HepG2 (cell line): ENCODE data around the gene NDFIP2.

Experiments used
- EP300 ChIP-seq, 3 experiments: sonication (generic) in 1 of 3; formaldehyde crosslinking in 1 of 3; IDR thresholded peaks; 2 replicates each; pipeline versions ENCODE4 v1.5.1 to v1.6.1; 2011 to 2020; ENCODE audit warnings: low read depth in 2 of 3, low read length in 2 of 3, borderline replicate concordance in 1 of 3, improper control_type of control experiment in 1 of 3, mild to moderate bottlenecking in 1 of 3, missing genetic modification reagents in 1 of 3, moderate library complexity in 1 of 3
- HOXA5 ChIP-seq: sonication (generic); formaldehyde crosslinking; IDR thresholded peaks from 2 replicates; pipeline ENCODE4 v1.4.0; 2020; ENCODE audit warnings: missing genetic modification reagents
- IRF2 ChIP-seq: IDR thresholded peaks from 2 replicates; pipeline ENCODE4 v1.6.1; 2018; ENCODE audit warnings: missing genetic modification reagents, missing compliant biosample characterization
- JUNB ChIP-seq: sonication (generic); formaldehyde crosslinking; IDR thresholded peaks from 2 replicates; pipeline ENCODE4 v1.8.0; 2022; ENCODE audit warnings: missing genetic modification reagents, mild to moderate bottlenecking, borderline replicate concordance
- JUND ChIP-seq: sonication (generic); formaldehyde crosslinking; IDR thresholded peaks from 2 replicates; pipeline ENCODE4 v1.8.0; 2022; ENCODE audit warnings: mild to moderate bottlenecking, missing genetic modification reagents
- KDM1A ChIP-seq: IDR thresholded peaks from 2 replicates; pipeline ENCODE4 v1.6.1; 2016; ENCODE audit warnings: missing compliant biosample characterization
- ZNF138 ChIP-seq: sonication (generic); formaldehyde crosslinking; IDR thresholded peaks from 2 replicates; pipeline ENCODE4 v1.5.0; 2020; ENCODE audit warnings: mild to moderate bottlenecking, low read depth, missing genetic modification reagents
- TF ChIP-seq, protein P1 (sequence below): sonication (generic); formaldehyde crosslinking; IDR thresholded peaks from 2 replicates; pipeline ENCODE4 v1.4.0; 2020; ENCODE audit warnings: mild to moderate bottlenecking, missing genetic modification reagents
- TF ChIP-seq, protein P2 (sequence below): sonication (generic); formaldehyde crosslinking; IDR thresholded peaks from 2 replicates; pipeline ENCODE4 v1.8.0; 2022; ENCODE audit warnings: missing genetic modification reagents, mild to moderate bottlenecking, borderline replicate concordance
- TF ChIP-seq, protein P3 (sequence below): sonication (generic); formaldehyde crosslinking; IDR thresholded peaks from 2 replicates; pipeline ENCODE4 v1.8.1; 2022; ENCODE audit warnings: mild to moderate bottlenecking, missing genetic modification reagents
- TF ChIP-seq, protein P4 (sequence below): sonication (generic); formaldehyde crosslinking; IDR thresholded peaks from 2 replicates; pipeline ENCODE4 v1.4.0; 2020; ENCODE audit warnings: mild to moderate bottlenecking, missing genetic modification reagents
- TF ChIP-seq, protein P5 (sequence below): sonication (generic); formaldehyde crosslinking; IDR thresholded peaks from 2 replicates; pipeline ENCODE4 v1.5.1; 2020; ENCODE audit warnings: missing genetic modification reagents, mild to moderate bottlenecking, borderline replicate concordance
- TF ChIP-seq, protein P6 (sequence below): sonication (generic); formaldehyde crosslinking; IDR thresholded peaks from 2 replicates; pipeline ENCODE4 v1.4.0; 2020; ENCODE audit warnings: missing genetic modification reagents, borderline replicate concordance
- TF ChIP-seq, protein P7 (sequence below): sonication (generic); formaldehyde crosslinking; IDR thresholded peaks from 2 replicates; pipeline ENCODE4 v1.5.0; 2020; ENCODE audit warnings: mild to moderate bottlenecking, missing genetic modification reagents, moderate library complexity

DNA sequence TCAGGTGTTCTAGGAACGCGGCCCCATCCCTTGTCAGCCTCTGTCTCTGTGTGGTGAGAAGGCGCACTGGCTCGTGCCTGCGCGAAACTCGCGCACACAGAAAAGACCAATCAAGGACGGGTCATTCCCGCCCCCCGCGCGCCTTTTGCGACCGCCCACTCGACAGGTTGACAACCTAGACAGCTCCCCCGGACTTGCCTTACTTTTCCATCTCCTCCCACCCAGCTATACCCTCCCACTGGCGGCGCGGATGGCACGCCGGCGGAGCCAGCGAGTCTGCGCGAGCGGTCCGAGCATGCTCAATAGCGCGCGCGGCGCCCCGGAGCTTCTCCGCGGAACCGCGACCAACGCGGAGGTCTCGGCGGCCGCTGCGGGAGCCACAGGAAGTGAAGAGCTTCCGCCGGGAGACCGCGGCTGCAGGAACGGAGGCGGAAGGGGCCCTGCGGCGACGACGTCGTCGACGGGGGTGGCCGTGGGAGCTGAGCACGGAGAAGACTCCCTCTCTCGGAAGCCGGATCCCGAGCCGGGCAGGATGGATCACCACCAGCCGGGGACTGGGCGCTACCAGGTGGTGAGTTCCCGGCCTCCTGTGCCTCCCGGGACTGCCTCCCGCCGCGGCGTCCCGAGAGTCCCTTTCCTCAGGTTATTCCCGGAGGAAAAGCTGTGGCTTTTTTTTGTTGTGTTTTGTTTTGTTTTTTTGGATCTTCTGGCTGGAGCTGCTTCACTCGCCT lies at the start of gene NDFIP2:
- TF ChIP-seq IRF2 (CRISPR knock-in tag) (peak; percentile 55; the same call in 1 of the 2 replicates), EP300 (IDR thresholded peaks at IDR 0.05; ENCODE audit: low read depth in 2 of 2, low read length in 2 of 2) (no peak), EP300 (CRISPR knock-in tag; IDR thresholded peaks at IDR 0.05; ENCODE audit: borderline replicate concordance) (no peak; the same call in 1 of the 2 replicates), KDM1A (CRISPR knock-in tag) (no peak), JUNB (0 out of 2 replicates have a peak, but pooled peaks have one; percentile 11), JUND (CRISPR knock-in tag) (no peak), ZNF138 (CRISPR knock-in tag) (no peak), HOXA5 (CRISPR knock-in tag) (0 out of 2 replicates have a peak, but pooled peaks have one; percentile 27)
- TF ChIP-seq, protein P1, sequence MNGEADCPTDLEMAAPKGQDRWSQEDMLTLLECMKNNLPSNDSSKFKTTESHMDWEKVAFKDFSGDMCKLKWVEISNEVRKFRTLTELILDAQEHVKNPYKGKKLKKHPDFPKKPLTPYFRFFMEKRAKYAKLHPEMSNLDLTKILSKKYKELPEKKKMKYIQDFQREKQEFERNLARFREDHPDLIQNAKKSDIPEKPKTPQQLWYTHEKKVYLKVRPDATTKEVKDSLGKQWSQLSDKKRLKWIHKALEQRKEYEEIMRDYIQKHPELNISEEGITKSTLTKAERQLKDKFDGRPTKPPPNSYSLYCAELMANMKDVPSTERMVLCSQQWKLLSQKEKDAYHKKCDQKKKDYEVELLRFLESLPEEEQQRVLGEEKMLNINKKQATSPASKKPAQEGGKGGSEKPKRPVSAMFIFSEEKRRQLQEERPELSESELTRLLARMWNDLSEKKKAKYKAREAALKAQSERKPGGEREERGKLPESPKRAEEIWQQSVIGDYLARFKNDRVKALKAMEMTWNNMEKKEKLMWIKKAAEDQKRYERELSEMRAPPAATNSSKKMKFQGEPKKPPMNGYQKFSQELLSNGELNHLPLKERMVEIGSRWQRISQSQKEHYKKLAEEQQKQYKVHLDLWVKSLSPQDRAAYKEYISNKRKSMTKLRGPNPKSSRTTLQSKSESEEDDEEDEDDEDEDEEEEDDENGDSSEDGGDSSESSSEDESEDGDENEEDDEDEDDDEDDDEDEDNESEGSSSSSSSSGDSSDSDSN (CRISPR knock-in tag): peak; percentile 99
- TF ChIP-seq, protein P2, sequence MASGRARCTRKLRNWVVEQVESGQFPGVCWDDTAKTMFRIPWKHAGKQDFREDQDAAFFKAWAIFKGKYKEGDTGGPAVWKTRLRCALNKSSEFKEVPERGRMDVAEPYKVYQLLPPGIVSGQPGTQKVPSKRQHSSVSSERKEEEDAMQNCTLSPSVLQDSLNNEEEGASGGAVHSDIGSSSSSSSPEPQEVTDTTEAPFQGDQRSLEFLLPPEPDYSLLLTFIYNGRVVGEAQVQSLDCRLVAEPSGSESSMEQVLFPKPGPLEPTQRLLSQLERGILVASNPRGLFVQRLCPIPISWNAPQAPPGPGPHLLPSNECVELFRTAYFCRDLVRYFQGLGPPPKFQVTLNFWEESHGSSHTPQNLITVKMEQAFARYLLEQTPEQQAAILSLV (CRISPR knock-in tag): no peak
- TF ChIP-seq, protein P3, sequence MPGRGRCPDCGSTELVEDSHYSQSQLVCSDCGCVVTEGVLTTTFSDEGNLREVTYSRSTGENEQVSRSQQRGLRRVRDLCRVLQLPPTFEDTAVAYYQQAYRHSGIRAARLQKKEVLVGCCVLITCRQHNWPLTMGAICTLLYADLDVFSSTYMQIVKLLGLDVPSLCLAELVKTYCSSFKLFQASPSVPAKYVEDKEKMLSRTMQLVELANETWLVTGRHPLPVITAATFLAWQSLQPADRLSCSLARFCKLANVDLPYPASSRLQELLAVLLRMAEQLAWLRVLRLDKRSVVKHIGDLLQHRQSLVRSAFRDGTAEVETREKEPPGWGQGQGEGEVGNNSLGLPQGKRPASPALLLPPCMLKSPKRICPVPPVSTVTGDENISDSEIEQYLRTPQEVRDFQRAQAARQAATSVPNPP (CRISPR knock-in tag): peak; percentile 63; the same call in 1 of the 2 replicates
- TF ChIP-seq, protein P4, sequence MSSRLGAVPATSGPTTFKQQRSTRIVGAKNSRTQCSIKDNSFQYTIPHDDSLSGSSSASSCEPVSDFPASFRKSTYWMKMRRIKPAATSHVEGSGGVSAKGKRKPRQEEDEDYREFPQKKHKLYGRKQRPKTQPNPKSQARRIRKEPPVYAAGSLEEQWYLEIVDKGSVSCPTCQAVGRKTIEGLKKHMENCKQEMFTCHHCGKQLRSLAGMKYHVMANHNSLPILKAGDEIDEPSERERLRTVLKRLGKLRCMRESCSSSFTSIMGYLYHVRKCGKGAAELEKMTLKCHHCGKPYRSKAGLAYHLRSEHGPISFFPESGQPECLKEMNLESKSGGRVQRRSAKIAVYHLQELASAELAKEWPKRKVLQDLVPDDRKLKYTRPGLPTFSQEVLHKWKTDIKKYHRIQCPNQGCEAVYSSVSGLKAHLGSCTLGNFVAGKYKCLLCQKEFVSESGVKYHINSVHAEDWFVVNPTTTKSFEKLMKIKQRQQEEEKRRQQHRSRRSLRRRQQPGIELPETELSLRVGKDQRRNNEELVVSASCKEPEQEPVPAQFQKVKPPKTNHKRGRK (CRISPR knock-in tag): no peak
- TF ChIP-seq, protein P5, sequence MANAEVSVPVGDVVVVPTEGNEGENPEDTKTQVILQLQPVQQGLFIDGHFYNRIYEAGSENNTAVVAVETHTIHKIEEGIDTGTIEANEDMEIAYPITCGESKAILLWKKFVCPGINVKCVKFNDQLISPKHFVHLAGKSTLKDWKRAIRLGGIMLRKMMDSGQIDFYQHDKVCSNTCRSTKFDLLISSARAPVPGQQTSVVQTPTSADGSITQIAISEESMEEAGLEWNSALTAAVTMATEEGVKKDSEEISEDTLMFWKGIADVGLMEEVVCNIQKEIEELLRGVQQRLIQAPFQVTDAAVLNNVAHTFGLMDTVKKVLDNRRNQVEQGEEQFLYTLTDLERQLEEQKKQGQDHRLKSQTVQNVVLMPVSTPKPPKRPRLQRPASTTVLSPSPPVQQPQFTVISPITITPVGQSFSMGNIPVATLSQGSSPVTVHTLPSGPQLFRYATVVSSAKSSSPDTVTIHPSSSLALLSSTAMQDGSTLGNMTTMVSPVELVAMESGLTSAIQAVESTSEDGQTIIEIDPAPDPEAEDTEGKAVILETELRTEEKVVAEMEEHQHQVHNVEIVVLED (CRISPR knock-in tag): peak; percentile 88
- TF ChIP-seq, protein P6, sequence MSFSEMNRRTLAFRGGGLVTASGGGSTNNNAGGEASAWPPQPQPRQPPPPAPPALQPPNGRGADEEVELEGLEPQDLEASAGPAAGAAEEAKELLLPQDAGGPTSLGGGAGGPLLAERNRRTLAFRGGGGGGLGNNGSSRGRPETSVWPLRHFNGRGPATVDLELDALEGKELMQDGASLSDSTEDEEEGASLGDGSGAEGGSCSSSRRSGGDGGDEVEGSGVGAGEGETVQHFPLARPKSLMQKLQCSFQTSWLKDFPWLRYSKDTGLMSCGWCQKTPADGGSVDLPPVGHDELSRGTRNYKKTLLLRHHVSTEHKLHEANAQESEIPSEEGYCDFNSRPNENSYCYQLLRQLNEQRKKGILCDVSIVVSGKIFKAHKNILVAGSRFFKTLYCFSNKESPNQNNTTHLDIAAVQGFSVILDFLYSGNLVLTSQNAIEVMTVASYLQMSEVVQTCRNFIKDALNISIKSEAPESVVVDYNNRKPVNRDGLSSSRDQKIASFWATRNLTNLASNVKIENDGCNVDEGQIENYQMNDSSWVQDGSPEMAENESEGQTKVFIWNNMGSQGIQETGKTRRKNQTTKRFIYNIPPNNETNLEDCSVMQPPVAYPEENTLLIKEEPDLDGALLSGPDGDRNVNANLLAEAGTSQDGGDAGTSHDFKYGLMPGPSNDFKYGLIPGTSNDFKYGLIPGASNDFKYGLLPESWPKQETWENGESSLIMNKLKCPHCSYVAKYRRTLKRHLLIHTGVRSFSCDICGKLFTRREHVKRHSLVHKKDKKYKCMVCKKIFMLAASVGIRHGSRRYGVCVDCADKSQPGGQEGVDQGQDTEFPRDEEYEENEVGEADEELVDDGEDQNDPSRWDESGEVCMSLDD (CRISPR knock-in tag): no peak
- TF ChIP-seq, protein P7, sequence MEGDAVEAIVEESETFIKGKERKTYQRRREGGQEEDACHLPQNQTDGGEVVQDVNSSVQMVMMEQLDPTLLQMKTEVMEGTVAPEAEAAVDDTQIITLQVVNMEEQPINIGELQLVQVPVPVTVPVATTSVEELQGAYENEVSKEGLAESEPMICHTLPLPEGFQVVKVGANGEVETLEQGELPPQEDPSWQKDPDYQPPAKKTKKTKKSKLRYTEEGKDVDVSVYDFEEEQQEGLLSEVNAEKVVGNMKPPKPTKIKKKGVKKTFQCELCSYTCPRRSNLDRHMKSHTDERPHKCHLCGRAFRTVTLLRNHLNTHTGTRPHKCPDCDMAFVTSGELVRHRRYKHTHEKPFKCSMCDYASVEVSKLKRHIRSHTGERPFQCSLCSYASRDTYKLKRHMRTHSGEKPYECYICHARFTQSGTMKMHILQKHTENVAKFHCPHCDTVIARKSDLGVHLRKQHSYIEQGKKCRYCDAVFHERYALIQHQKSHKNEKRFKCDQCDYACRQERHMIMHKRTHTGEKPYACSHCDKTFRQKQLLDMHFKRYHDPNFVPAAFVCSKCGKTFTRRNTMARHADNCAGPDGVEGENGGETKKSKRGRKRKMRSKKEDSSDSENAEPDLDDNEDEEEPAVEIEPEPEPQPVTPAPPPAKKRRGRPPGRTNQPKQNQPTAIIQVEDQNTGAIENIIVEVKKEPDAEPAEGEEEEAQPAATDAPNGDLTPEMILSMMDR (CRISPR knock-in tag): peak; percentile 30; the same call in 1 of the 2 replicates
